ENCODE results near the gene UFD1. TPM values are rescaled to one million over a fixed set of nuclear protein-coding genes. Genes with fewer than 3 reads are reported as not detected.
A peak's percentile ranks its signal among the peaks of the same experiment; 100 is the strongest.

Gene UFD1
- total and polyA plus RNA-seq, 9 of the 15 experiments (the other 6 are each of a cell fraction or from before 2014, with no cell fraction given): 238 to 645 (median 363) TPM

DNA sequence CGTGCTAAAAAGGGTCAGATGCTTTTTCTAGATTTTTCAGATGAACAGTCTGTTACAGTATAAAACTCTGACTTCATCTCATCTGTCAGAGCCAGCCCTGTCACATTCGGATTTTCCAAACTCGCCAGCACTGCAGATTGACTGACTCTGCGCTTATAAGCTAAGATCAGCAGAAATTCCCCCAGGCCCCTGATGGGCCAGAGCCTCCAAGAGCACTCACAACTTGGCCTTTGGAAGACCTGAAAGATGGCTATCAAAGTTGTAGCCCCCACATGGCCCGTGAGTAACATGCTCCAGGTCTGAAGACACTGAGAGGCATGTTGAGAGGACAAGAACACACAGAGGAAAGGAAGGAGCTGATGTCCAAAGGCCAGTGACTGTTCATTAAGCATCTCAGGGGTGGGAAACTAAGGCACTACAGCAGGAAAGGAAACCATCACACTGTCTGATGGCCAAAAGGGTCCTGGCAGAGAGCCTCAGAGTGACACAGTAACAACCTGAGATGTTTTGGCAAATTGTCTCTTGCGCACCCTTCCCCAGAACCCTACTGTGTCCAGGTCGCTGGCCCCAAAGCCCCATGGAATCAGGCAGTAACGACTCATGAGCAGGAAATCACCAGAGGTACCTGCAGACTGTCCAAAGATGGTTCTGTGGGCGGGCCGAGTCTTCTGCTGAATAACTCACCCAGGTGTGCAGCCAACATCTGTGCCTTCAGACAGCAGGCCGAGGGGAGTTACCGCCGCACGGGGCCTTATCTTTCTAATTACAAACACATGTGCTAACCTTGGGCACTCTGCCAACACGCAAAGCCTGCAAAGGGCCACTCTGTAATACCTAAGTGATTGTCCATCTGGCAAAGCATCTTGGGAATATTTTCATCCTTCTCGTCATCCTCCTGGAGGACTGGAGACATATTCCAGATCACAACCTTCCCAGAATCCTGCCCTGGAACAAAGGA is 71.1 kb downstream of the UFD1 start (continued):
- no peak for TF ChIP-seq SREBF1 (IDR thresholded peaks at IDR 0.05; ENCODE audit: borderline replicate concordance, low read depth, low read length)
- TF ChIP-seq SMAD4 (CRISPR knock-in tag; conservative IDR thresholded peaks at IDR 0.05): peak; percentile 98
- TF ChIP-seq ZNF311 (CRISPR knock-in tag; IDR thresholded peaks at IDR 0.05): no peak

- Histone ChIP-seq H2AFZ (ENCODE audit: low read depth, low read length) (no peak overlapping the region), H3K4me2 (ENCODE audit: insufficient read depth, low read length) (no peak overlapping the region), H3K79me2 (ENCODE audit: control insufficient read depth, insufficient read depth, low read length) (peaks cover 35% of the 10 kb centered on the region), H3K9ac (ENCODE audit: insufficient read depth in 1 of 2, low read depth in 2 of 2, low read length in 2 of 2) (no peak overlapping the region), H4K20me1 (replicated peaks; ENCODE audit: control insufficient read depth, insufficient read depth, low read length) (peaks cover 23% of the 10 kb centered on the region), H3K4me3 (no peak overlapping the region), H3K9me3 (replicated peaks; ENCODE audit: control insufficient read depth, insufficient read depth, low read depth, low read length) (no peaks in the 10 kb centered on the region), H3K36me3 (ENCODE audit: control insufficient read depth, insufficient read depth, low read length) (peaks cover 95% of the 10 kb centered on the region), H3K27me3 (ENCODE audit: control insufficient read depth in 2 of 2, insufficient read depth in 2 of 2, low read length in 2 of 2) (no peaks in the 10 kb centered on the region), H3K9me1 (ENCODE audit: control insufficient read depth, insufficient read depth, low read length) (peaks cover 23% of the 10 kb centered on the region), H3K4me1 (replicated peaks in 1 of 2; ENCODE audit: control insufficient read depth in 2 of 2, insufficient read depth in 2 of 2, low read length in 2 of 2) (peaks cover 18 to 24% of the 10 kb centered on the region in 2 experiments; a peak in 4 of 5 replicates), H3K27ac (ENCODE audit: extremely low read depth, low read depth, low read length) (no peak overlapping the region)
- ATAC-seq: no peak
- intact Hi-C loops (cut with micrococcal nuclease) (no loop called here), in situ Hi-C loops (cut with MboI) (no loop called here)
- ChIA-PET POLR2A (interaction anchor here (0.6 to 14.3 kb wide), 6 partner anchors 9 to 128 kb away, joined by 3 to 245 read pairs (median 4); no protein-coding TSS in a partner anchor), CTCF (ENCODE audit: low intra/inter-chr PET ratio) (no interaction called here)
- WGBS (ENCODE audit: insufficient coverage, low coverage, missing lambda C conversion rate): 89% methylated on average over 4 of the region's 4 CpGs
- no peak for FAIRE-seq
- no peak for DNase-seq (ENCODE audit: extremely low read depth in 1 of 4, low spot score in 3 of 4)
- no TSS peak for BruUV-seq (replicated peaks)
- no peak; the same call in 1 of the 2 replicates for TF ChIP-seq RREB1 (CRISPR knock-in tag; IDR thresholded peaks at IDR 0.05)
- TF ChIP-seq, protein P1, sequence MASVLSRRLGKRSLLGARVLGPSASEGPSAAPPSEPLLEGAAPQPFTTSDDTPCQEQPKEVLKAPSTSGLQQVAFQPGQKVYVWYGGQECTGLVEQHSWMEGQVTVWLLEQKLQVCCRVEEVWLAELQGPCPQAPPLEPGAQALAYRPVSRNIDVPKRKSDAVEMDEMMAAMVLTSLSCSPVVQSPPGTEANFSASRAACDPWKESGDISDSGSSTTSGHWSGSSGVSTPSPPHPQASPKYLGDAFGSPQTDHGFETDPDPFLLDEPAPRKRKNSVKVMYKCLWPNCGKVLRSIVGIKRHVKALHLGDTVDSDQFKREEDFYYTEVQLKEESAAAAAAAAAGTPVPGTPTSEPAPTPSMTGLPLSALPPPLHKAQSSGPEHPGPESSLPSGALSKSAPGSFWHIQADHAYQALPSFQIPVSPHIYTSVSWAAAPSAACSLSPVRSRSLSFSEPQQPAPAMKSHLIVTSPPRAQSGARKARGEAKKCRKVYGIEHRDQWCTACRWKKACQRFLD (CRISPR knock-in tag; IDR thresholded peaks at IDR 0.05): no peak
- no peak for TF ChIP-seq GABPB1 (CRISPR knock-in tag; IDR thresholded peaks at IDR 0.05)
- TF ChIP-seq SFPQ (IDR thresholded peaks at IDR 0.05; ENCODE audit: low read depth, low read length): no peak
Observed at GRCh38 chr22:19406846-19407245, 72.1 kb downstream of the UFD1 start.
